ENCODE results near the gene TSKS. TPM values are rescaled to one million over a fixed set of nuclear protein-coding genes. Genes with fewer than 3 reads are reported as not detected.

The TSKS gene
- total RNA-seq, 1 donor from 2014 or later: not detected

DNA sequence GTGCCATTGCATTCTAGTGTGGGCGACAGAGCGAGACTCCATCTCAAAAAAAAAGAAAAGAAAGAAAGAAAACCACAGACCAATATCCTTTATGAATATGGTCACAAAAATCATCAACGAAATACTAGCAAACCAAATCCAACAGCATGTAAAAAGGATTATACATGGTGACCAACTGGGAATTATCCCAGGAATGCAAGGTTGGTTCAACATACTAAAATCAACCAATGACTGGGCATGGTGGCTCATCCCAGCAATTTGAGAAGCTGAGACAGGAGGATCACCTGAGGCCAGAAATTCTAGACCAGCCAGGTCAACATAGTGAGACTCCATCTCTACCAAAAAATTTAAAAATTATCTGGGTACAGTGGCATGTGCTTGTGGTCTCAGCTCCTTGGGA lies 7.2 kb downstream of the TSKS start:
- no peak overlapping the region for H3K4me3 Mint-ChIP-seq (ENCODE audit: unreplicated experiment)
- peak overlapping the region; percentile 98 for H3K27ac Mint-ChIP-seq (ENCODE audit: unreplicated experiment)
- H3K36me3 Mint-ChIP-seq (ENCODE audit: low read depth): peaks cover 2% of the 10 kb centered on the region
- peaks cover 9% of the 10 kb centered on the region for H3K9me3 Mint-ChIP-seq (ENCODE audit: low read depth)
- H3K4me1 Mint-ChIP-seq (ENCODE audit: low read depth): peaks cover 32% of the 10 kb centered on the region
- no peak for DNase-seq (ENCODE audit: low spot score)
- H3K27me3 Mint-ChIP-seq (ENCODE audit: low read depth): no peaks in the 10 kb centered on the region
- TF ChIP-seq, protein P1, sequence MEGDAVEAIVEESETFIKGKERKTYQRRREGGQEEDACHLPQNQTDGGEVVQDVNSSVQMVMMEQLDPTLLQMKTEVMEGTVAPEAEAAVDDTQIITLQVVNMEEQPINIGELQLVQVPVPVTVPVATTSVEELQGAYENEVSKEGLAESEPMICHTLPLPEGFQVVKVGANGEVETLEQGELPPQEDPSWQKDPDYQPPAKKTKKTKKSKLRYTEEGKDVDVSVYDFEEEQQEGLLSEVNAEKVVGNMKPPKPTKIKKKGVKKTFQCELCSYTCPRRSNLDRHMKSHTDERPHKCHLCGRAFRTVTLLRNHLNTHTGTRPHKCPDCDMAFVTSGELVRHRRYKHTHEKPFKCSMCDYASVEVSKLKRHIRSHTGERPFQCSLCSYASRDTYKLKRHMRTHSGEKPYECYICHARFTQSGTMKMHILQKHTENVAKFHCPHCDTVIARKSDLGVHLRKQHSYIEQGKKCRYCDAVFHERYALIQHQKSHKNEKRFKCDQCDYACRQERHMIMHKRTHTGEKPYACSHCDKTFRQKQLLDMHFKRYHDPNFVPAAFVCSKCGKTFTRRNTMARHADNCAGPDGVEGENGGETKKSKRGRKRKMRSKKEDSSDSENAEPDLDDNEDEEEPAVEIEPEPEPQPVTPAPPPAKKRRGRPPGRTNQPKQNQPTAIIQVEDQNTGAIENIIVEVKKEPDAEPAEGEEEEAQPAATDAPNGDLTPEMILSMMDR (IDR thresholded peaks at IDR 0.05): no peak

GRCh38 chr19:49752701-49753100 lies 10.4 kb downstream of the TSKS start:
- no peak for DNase-seq (ENCODE audit: low spot score)
- Mint-ChIP-seq H3K9me3 (ENCODE audit: low read depth) (peaks cover 9% of the 10 kb centered on the region), H3K36me3 (ENCODE audit: low read depth) (peaks cover 2% of the 10 kb centered on the region), H3K27me3 (ENCODE audit: low read depth) (no peaks in the 10 kb centered on the region), H3K27ac (ENCODE audit: unreplicated experiment) (no peak overlapping the region), H3K4me3 (ENCODE audit: unreplicated experiment) (no peak overlapping the region), H3K4me1 (ENCODE audit: low read depth) (peaks cover 30% of the 10 kb centered on the region)
- TF ChIP-seq, protein P1 (IDR thresholded peaks at IDR 0.05): no peak

DNA sequence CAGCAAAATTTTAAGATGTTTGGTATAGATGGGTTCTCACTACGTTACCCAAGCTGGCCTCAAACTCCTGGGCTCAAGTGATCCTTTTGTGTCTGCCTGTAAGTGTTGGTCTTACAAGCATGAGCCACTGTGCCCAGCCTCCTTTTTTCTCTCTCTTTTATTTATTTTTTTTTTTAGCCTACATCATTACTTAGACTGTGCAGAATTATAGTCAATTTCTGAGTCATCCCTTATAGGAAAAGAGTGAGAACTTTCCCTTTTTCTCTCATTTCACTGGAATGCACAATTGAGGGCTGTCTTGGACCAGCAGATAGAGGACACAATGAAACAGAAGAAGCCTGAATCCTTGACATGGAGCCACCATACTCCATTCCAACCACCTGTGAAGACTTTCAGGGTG lies 13.3 kb downstream of the TSKS start:
- Mint-ChIP-seq H3K36me3 (ENCODE audit: low read depth) (no peaks in the 10 kb centered on the region), H3K27ac (ENCODE audit: unreplicated experiment) (peak overlapping the region; percentile 74), H3K9me3 (ENCODE audit: low read depth) (no peaks in the 10 kb centered on the region), H3K27me3 (ENCODE audit: low read depth) (no peaks in the 10 kb centered on the region), H3K4me1 (ENCODE audit: low read depth) (peaks cover 14% of the 10 kb centered on the region), H3K4me3 (ENCODE audit: unreplicated experiment) (no peak overlapping the region)
- no peak for DNase-seq (ENCODE audit: low spot score)
- TF ChIP-seq, protein P1 (IDR thresholded peaks at IDR 0.05): no peak

DNA sequence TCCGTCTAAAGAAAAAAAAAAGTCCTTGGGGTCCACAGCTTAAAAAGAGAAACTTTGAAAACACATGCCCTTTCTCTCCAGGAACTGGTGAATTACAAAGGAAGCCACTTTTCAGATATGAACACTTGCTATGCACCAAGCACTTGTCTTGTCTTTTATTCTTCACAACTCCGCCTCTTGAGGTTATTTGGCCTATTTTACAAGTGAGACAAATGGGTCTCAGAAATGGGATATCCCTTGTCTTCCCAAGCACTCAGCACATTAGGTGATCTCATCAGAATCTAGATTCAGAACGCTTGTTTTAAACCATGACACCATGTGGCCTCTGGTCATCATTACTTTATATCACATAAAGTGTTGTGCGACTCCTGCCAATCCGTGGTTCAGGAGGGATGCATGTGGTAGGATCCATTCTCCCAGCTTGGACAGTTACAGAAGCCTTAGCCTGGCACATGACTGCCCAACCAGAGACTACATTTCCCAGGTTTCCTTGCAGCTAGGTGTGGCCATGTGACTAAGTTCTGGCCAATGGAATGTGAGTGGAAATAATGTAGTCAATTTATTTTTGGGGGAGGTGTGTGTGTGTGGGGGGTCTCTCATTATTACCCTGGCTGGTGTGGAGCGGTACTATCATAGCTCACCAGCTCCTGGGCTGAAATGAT lies 13.9 kb downstream of the TSKS start:
- H3K4me1 Mint-ChIP-seq (ENCODE audit: low read depth): peaks cover 14% of the 10 kb centered on the region
- TF ChIP-seq, protein P1 (IDR thresholded peaks at IDR 0.05): no peak
- no peak overlapping the region for H3K27ac Mint-ChIP-seq (ENCODE audit: unreplicated experiment)
- DNase-seq (ENCODE audit: low spot score): no peak
- no peaks in the 10 kb centered on the region for H3K9me3 Mint-ChIP-seq (ENCODE audit: low read depth)
- H3K27me3 Mint-ChIP-seq (ENCODE audit: low read depth): no peaks in the 10 kb centered on the region
- no peaks in the 10 kb centered on the region for H3K36me3 Mint-ChIP-seq (ENCODE audit: low read depth)
- H3K4me3 Mint-ChIP-seq (ENCODE audit: unreplicated experiment): no peak overlapping the region

- Mint-ChIP-seq H3K4me3 (ENCODE audit: unreplicated experiment) (no peak overlapping the region), H3K4me1 (ENCODE audit: low read depth) (peaks cover 13% of the 10 kb centered on the region), H3K27ac (ENCODE audit: unreplicated experiment) (no peak overlapping the region), H3K9me3 (ENCODE audit: low read depth) (no peaks in the 10 kb centered on the region), H3K36me3 (ENCODE audit: low read depth) (no peaks in the 10 kb centered on the region), H3K27me3 (ENCODE audit: low read depth) (no peaks in the 10 kb centered on the region)
- TF ChIP-seq, protein P1 (IDR thresholded peaks at IDR 0.05): no peak
- no peak for DNase-seq (ENCODE audit: low spot score)
These were observed 16.7 kb downstream of the TSKS start for GRCh38 chr19:49746206-49746958.

Data from chondrocyte (in vitro differentiated cells).